HG03175 (cell line): ENCODE results near the gene MORC4.

ENCODE experiments used
- ATAC-seq: cut with Tn5 transposase; IDR thresholded peaks from one replicate; pipeline ENCODE4 v1.9.1; 2021; ENCODE audit warnings: mild to moderate bottlenecking, moderate library complexity; ENCODE audit not compliant: unreplicated experiment

Gene MORC4

GRCh38 chrX:106917830-106918500 lies 82.0 kb downstream of the MORC4 start:
- ATAC-seq = no peak

GRCh38 chrX:106912864-106913263 lies 87.1 kb downstream of the MORC4 start:
- no peak for ATAC-seq

GRCh38 chrX:106906361-106906760 lies 93.7 kb downstream of the MORC4 start:
- ATAC-seq = no peak

- no peak for ATAC-seq
Observed at GRCh38 chrX:106905064-106905708, 94.8 kb downstream of the MORC4 start.

GRCh38 chrX:106903856-106904528 lies 96.0 kb downstream of the MORC4 start:
- no peak for ATAC-seq

GRCh38 chrX:106903291-106903824 lies 96.7 kb downstream of the MORC4 start, which contains the start of gene RIPPLY1:
Gene RIPPLY1 (minus strand): TSS chrX:106903341. CDS start chrX:106903287, 54 bp downstream.
- ATAC-seq = peak; percentile 42

- no peak for ATAC-seq
Observed at GRCh38 chrX:106902684-106903083, 97.3 kb downstream of the MORC4 start.

GRCh38 chrX:106901781-106902219 lies 98.2 kb downstream of the MORC4 start:
- no peak for ATAC-seq

- no peak for ATAC-seq
Observed at GRCh38 chrX:106901341-106901740, 98.7 kb downstream of the MORC4 start.

- no peak for ATAC-seq
Observed at GRCh38 chrX:106899841-106900240, 100.2 kb downstream of the MORC4 start.

GRCh38 chrX:106899276-106899675 lies 100.7 kb downstream of the MORC4 start:
- no peak for ATAC-seq

- peak; percentile 75 for ATAC-seq
Observed at GRCh38 chrX:106898462-106898861, 101.5 kb downstream of the MORC4 start.

- ATAC-seq = no peak
Observed at GRCh38 chrX:106897259-106897658, 102.8 kb downstream of the MORC4 start.

- no peak for ATAC-seq
Observed at GRCh38 chrX:106894978-106895452, 105.0 kb downstream of the MORC4 start.

GRCh38 chrX:106894392-106894909 lies 105.6 kb downstream of the MORC4 start:
- peak; percentile 61 for ATAC-seq

- ATAC-seq = no peak
Observed at GRCh38 chrX:106891762-106892460, 108.1 kb downstream of the MORC4 start.
